HG03175 (cell line): Measurements from ENCODE around the gene ACR.

Experiments
- ATAC-seq: cut with Tn5 transposase; IDR thresholded peaks from one replicate; pipeline ENCODE4 v1.9.1; 2021; ENCODE audit warnings: mild to moderate bottlenecking, moderate library complexity; ENCODE audit not compliant: unreplicated experiment

Gene ACR

GRCh38 chr22:50702821-50703725 is 34.9 kb upstream of the ACR start:
- ATAC-seq, result no peak

DNA sequence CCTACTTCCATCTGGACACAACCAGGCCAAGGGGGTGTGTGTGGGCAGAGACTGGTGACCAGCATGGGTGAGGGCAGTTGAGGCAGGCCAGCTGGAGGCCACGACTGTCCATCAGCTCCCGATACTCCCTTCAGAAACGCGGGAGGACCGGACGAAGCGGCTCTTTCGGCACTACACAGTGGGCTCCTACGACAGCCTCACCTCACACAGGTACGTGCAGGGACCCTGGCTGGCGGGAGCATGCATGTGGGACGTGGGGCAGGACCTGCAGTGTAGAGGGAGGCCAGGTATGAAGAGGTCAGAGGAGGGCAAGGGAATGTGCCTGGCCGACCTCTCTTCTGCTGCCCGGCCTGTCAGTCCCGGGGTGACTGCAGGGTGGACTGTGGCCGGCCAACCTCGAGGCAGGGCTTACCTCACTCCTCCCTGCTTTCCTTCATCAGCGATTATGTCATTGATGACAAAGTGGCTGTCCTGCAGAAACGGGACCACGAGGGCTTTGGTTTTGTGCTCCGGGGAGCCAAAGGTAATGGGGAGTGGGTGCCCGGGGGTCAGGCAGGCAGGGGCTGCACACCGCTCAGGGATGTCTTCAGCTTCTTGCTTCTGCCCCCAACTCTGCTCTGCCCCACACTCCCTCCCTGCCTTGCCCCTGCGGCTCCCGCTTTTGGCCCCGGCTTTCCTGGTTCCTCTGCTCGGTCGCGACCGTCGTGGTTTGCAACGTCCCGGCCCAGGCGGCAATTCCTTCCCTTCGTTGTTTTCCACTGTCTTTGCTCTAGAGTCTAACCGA is 34.1 kb upstream of the ACR start:
- ATAC-seq, result no peak

DNA sequence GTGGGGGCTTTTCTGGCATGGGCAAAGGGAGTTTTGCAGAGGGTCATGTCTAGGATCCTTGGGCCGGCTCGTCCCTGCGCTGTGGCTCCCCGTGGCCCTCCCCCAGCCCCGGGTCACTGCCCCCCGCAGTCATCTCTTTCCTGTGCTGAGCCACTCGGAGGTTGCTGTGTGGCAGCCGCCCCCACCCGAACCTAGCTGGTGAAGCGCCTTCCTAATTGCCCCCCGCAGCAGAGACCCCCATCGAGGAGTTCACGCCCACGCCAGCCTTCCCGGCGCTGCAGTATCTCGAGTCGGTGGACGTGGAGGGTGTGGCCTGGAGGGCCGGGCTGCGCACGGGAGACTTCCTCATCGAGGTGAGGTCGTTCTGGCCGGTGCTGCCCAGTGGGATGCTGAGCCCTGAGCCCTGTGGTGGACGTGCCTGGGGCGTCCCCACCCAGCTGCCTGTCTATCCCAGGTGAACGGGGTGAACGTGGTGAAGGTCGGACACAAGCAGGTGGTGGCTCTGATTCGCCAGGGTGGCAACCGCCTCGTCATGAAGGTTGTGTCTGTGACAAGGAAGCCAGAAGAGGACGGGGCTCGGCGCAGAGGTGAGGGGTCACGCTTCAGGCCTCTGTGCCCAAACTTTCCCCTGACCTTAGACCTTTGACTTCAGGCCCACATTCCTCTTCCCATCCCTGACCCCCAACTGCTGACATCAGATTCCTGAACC is 33.3 kb upstream of the ACR start:
- ATAC-seq, result no peak

GRCh38 chr22:50705219-50705691 is 32.7 kb upstream of the ACR start:
- no peak for ATAC-seq

DNA sequence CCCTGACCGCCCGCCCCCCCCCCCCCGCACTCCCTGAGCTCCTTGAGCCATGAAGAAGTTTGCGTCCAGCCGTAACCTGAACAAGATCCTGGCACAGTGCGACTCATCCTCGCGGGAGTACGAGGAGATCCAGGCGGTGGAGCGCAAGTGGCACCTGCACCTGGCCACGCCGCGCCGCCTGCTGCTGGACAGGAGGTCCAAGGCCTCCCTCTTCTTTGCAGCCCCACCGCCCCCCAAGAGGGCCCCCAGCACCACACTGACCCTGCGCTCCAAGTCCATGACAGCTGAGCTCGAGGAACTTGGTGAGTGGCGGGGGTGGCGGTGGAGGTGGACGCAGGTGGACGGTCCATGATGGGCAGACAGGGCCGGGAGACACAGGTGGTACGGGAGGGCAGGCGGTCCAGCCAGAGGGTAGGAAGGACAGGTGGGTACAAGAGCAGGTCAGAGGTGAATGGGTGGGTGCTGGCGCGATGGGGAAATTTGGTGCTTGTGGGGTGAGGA is 32.1 kb upstream of the ACR start:
- no peak for ATAC-seq

- ATAC-seq, result no peak
These were observed 31.4 kb upstream of the ACR start for GRCh38 chr22:50706481-50707125.

DNA sequence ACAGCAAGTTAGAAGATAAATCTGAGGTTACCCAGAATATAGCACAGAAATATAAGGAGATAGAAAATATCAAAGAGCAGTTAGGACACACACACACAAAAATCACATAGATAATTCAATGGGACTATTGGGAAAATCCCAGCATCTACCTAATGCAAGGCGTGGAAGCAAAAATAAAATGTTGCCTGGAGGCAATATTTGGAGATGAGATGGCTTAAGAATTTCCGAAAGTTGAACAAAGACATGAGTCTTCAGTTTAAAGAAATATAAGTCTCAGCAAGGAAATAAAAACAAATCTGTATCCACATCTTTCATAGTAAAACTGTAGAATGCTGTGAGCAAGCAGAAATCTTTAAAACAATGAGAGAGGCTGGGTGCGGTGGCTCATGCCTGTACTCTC is 29.5 kb upstream of the ACR start:
- no peak for ATAC-seq

- no peak for ATAC-seq
These were observed 29.0 kb upstream of the ACR start for GRCh38 chr22:50708996-50709395.

DNA sequence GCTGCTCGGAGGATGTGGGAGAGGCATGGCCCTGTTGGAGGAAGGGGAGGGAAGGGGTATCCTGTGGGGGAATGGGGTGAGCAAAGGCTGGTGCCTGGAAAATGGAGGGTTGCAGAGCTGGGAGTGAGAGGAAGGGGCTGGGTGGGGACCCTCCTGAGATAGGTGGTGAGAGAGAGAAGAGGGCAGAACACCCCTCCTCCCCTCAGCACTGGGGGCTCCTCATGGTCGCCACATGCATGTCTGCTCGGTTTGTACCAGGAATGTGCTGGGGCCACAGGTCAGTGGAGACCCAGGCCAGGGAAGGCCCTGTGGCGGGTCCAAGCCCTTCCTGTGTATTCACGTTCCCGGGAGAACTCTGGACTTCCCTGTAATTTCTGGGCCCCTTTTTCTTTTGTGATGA is 27.8 kb upstream of the ACR start:
- ATAC-seq, result no peak

GRCh38 chr22:50710886-50711285 is 27.1 kb upstream of the ACR start:
- no peak for ATAC-seq

- no peak for ATAC-seq
These were observed 26.3 kb upstream of the ACR start for GRCh38 chr22:50711446-50712340.

DNA sequence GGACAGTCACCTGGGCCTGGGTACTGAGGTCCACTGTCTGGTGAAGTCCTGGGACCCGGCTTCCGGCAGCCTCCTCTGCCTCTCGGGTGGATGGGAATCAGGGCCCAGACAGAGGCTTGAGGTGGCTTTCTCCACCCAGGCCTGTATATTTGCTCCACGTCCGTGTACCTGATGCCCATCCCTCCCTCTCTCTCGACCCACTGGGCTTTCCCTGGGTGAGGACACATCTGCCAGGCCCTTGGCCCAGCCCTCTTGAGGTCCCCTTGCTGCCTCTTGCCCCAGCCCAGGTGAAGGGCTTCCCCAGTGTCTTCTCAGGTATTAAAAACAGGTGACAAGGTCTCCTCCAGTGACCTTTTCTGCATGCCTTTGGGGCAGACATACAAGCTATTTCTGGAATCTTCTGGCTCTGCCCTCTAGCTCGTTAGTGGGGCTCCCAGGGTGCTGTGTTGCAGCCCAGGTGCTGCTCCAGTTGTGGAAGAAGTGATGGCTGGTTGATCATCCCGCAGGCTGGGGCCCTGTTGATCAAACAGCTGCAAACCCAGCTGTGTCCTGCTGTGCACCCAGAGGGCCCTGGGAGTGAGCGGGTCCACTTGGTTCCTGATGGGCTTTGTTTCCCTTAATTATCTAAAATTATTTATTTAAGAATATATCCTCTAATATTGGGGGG is 25.5 kb upstream of the ACR start:
- no peak for ATAC-seq

GRCh38 chr22:50713008-50713385 is 25.0 kb upstream of the ACR start:
- no peak for ATAC-seq

DNA sequence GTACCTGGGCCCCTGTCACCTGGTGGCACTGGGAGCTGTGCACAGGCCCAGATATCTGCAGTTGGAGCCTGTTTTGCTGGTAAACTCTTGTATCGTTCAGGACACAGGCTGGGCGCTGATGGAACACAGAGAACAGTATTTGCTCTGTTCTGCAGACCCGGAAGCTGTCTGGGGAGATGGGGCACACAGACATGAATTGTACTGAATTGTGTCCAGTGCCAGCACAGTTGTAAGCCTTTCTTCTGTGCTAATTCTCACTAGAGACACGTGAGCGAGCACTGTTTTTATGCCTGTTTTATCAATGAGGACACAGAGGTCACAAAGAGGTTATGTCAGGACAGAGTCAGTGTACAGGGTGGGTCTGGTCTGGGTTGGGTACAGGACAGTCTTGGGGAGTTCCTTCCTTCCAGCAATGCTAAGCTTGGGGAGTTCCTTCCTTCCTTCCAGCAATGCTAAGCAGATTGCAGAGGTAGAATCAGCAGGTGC is 24.4 kb upstream of the ACR start:
- ATAC-seq, result no peak

GRCh38 chr22:50714150-50714549 is 23.9 kb upstream of the ACR start:
- ATAC-seq, result no peak

DNA sequence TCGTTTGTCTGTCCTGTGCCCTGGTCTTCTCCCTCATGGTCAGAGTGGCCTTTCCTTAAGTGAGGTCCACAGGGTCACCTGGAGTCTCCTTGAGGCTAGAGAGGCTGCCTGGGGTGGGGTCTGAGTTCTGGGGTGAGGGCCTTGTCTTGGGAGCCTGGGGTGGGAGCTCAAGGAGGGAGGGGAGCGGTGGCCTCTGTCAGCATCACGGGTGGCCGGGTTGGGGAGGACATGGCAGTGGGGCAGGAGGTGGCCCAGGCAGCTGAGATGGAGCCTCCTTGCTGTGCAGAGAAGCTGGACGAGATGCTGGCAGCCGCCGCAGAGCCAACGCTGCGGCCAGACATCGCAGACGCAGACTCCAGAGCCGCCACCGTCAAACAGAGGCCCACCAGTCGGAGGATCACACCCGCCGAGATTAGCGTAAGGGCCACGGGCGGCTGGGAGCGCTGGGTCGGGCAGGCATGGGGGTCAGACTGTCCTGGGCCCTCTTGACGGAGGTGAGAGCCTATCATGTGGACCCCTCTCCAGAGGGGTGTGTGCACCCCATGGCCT is 23.3 kb upstream of the ACR start:
- no peak for ATAC-seq

DNA sequence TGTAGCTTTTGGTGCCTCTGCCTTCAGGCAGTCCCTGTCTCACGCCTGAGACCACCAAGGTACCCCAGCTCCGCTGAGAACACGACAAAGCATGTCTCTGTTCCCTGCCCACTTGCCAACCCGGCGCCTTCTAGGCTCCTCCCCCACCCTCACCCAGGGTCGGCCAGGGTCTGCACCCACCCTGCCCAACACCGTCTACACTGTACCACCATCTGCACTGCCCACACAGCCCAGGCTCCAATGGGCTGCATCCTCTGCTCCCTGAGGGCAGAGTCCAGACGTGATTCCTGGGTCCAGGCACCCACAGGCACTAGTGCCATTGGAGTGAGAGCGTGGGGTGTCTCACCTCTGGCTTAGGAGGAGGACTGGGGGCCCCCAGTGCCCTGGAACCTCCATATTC is 22.8 kb upstream of the ACR start:
- no peak for ATAC-seq

GRCh38 chr22:50715776-50716175 is 22.2 kb upstream of the ACR start:
- no peak for ATAC-seq
